Measurements from ENCODE around the gene CCDC148.

The CCDC148 gene

GRCh38 chr2:158214431-158214830, 242.1 kb downstream of the CCDC148 start:
- DNase-seq (no peak), ATAC-seq (replicated peaks) (no peak)
- H3K27me3 Mint-ChIP-seq = peaks cover 0 to 5% of the 10 kb centered on the region in 2 donors
- H3K27ac Mint-ChIP-seq = no peak overlapping the region
- H3K4me3 Mint-ChIP-seq = no peak overlapping the region
- no peaks in the 10 kb centered on the region for H3K4me1 Mint-ChIP-seq (ENCODE audit: low read depth in 2 of 2)
- peaks cover 0 to 1% of the 10 kb centered on the region in 2 donors for H3K9me3 Mint-ChIP-seq
- H3K36me3 Mint-ChIP-seq (ENCODE audit: insufficient read depth) = no peaks in the 10 kb centered on the region

- H3K9me3 Mint-ChIP-seq = peaks cover 0 to 1% of the 10 kb centered on the region in 2 donors
- H3K4me3 Mint-ChIP-seq = no peak overlapping the region
- no peaks in the 10 kb centered on the region for H3K27me3 Mint-ChIP-seq
- DNase-seq = no peak
- no peak overlapping the region for H3K27ac Mint-ChIP-seq
- ATAC-seq (replicated peaks) = no peak
- H3K36me3 Mint-ChIP-seq (ENCODE audit: insufficient read depth) = no peaks in the 10 kb centered on the region
- H3K4me1 Mint-ChIP-seq (ENCODE audit: low read depth in 2 of 2) = no peaks in the 10 kb centered on the region
These were observed 242.8 kb downstream of the CCDC148 start for GRCh38 chr2:158213773-158214172.

GRCh38 chr2:158212301-158212700, 244.3 kb downstream of the CCDC148 start:
- no peak overlapping the region for H3K4me3 Mint-ChIP-seq
- H3K9me3 Mint-ChIP-seq = peaks cover 0 to 1% of the 10 kb centered on the region in 2 donors
- no peaks in the 10 kb centered on the region for H3K27me3 Mint-ChIP-seq
- ATAC-seq (replicated peaks) (no peak), DNase-seq (no peak)
- no peaks in the 10 kb centered on the region for H3K4me1 Mint-ChIP-seq (ENCODE audit: low read depth in 2 of 2)
- no peak overlapping the region for H3K27ac Mint-ChIP-seq
- no peaks in the 10 kb centered on the region for H3K36me3 Mint-ChIP-seq (ENCODE audit: insufficient read depth)

- H3K4me1 Mint-ChIP-seq (ENCODE audit: low read depth in 2 of 2) = no peaks in the 10 kb centered on the region
- ATAC-seq (replicated peaks) (no peak), DNase-seq (no peak)
- peaks cover 0 to 1% of the 10 kb centered on the region in 2 donors for H3K9me3 Mint-ChIP-seq
- H3K27me3 Mint-ChIP-seq = no peaks in the 10 kb centered on the region
- no peak overlapping the region for H3K4me3 Mint-ChIP-seq
- no peak overlapping the region for H3K27ac Mint-ChIP-seq
- H3K36me3 Mint-ChIP-seq (ENCODE audit: insufficient read depth) = no peaks in the 10 kb centered on the region
These were observed 245.1 kb downstream of the CCDC148 start for GRCh38 chr2:158211502-158211901.

GRCh38 chr2:158207354-158207753, 249.2 kb downstream of the CCDC148 start:
- Mint-ChIP-seq H3K27ac (no peak overlapping the region), H3K27me3 (peaks cover 0 to 10% of the 10 kb centered on the region in 2 donors), H3K9me3 (peaks cover 0 to 1% of the 10 kb centered on the region in 2 donors), H3K36me3 (ENCODE audit: insufficient read depth) (peaks cover 2% of the 10 kb centered on the region), H3K4me1 (ENCODE audit: low read depth in 2 of 2) (no peaks in the 10 kb centered on the region), H3K4me3 (no peak overlapping the region)
- DNase-seq = no peak
- ATAC-seq (replicated peaks) = no peak

GRCh38 chr2:158205215-158205614, 251.3 kb downstream of the CCDC148 start:
- Mint-ChIP-seq H3K9me3 (no peaks in the 10 kb centered on the region), H3K27ac (no peak overlapping the region), H3K4me1 (ENCODE audit: low read depth in 2 of 2) (no peaks in the 10 kb centered on the region), H3K27me3 (peaks cover 0 to 10% of the 10 kb centered on the region in 2 donors), H3K36me3 (ENCODE audit: insufficient read depth) (peaks cover 2% of the 10 kb centered on the region), H3K4me3 (no peak overlapping the region)
- no peak for ATAC-seq (replicated peaks)
- no peak for DNase-seq

GRCh38 chr2:158204741-158205165, 251.8 kb downstream of the CCDC148 start:
- H3K36me3 Mint-ChIP-seq (ENCODE audit: insufficient read depth) = peaks cover 2% of the 10 kb centered on the region
- H3K27me3 Mint-ChIP-seq = peaks cover 0 to 10% of the 10 kb centered on the region in 2 donors
- H3K9me3 Mint-ChIP-seq = no peaks in the 10 kb centered on the region
- H3K27ac Mint-ChIP-seq = no peak overlapping the region
- H3K4me3 Mint-ChIP-seq = no peak overlapping the region
- ATAC-seq (replicated peaks) (no peak), DNase-seq (no peak)
- H3K4me1 Mint-ChIP-seq (ENCODE audit: low read depth in 2 of 2) = no peaks in the 10 kb centered on the region

GRCh38 chr2:158202161-158202815, 254.3 kb downstream of the CCDC148 start:
- H3K9me3 Mint-ChIP-seq = no peaks in the 10 kb centered on the region
- H3K36me3 Mint-ChIP-seq (ENCODE audit: insufficient read depth) = peaks cover 2% of the 10 kb centered on the region
- no peaks in the 10 kb centered on the region for H3K4me1 Mint-ChIP-seq (ENCODE audit: low read depth in 2 of 2)
- DNase-seq (no peak), ATAC-seq (replicated peaks) (no peak)
- no peak overlapping the region for H3K27ac Mint-ChIP-seq
- no peak overlapping the region for H3K4me3 Mint-ChIP-seq
- H3K27me3 Mint-ChIP-seq = peaks cover 0 to 10% of the 10 kb centered on the region in 2 donors

GRCh38 chr2:158199928-158200650, 256.5 kb downstream of the CCDC148 start:
- Mint-ChIP-seq H3K36me3 (ENCODE audit: insufficient read depth) (peaks cover 2% of the 10 kb centered on the region), H3K4me1 (ENCODE audit: low read depth in 2 of 2) (no peaks in the 10 kb centered on the region), H3K27me3 (peaks cover 7 to 9% of the 10 kb centered on the region in 2 donors), H3K4me3 (no peak overlapping the region), H3K27ac (no peak overlapping the region), H3K9me3 (no peaks in the 10 kb centered on the region)
- no peak for DNase-seq
- ATAC-seq (replicated peaks) = no peak

GRCh38 chr2:158197940-158198339, 258.6 kb downstream of the CCDC148 start:
- Mint-ChIP-seq H3K4me3 (no peak overlapping the region), H3K27me3 (peaks cover 0 to 7% of the 10 kb centered on the region in 2 donors), H3K4me1 (ENCODE audit: low read depth in 2 of 2) (no peaks in the 10 kb centered on the region), H3K9me3 (no peaks in the 10 kb centered on the region), H3K27ac (no peak overlapping the region), H3K36me3 (ENCODE audit: insufficient read depth) (no peaks in the 10 kb centered on the region)
- DNase-seq (no peak), ATAC-seq (replicated peaks) (no peak)

- H3K36me3 Mint-ChIP-seq (ENCODE audit: insufficient read depth) = no peaks in the 10 kb centered on the region
- H3K4me3 Mint-ChIP-seq = no peak overlapping the region
- ATAC-seq (replicated peaks) = no peak
- no peaks in the 10 kb centered on the region for H3K9me3 Mint-ChIP-seq
- H3K27ac Mint-ChIP-seq = no peak overlapping the region
- H3K27me3 Mint-ChIP-seq = peaks cover 0 to 7% of the 10 kb centered on the region in 2 donors
- peaks cover 1 to 5% of the 10 kb centered on the region in 2 donors for H3K4me1 Mint-ChIP-seq (ENCODE audit: low read depth in 2 of 2)
- DNase-seq = no peak
These were observed 262.3 kb downstream of the CCDC148 start for GRCh38 chr2:158194229-158194628.

- DNase-seq = no peak
- H3K4me3 Mint-ChIP-seq = no peak overlapping the region
- ATAC-seq (replicated peaks) = no peak
- peaks cover 1 to 5% of the 10 kb centered on the region in 2 donors for H3K4me1 Mint-ChIP-seq (ENCODE audit: low read depth in 2 of 2)
- no peak overlapping the region for H3K27ac Mint-ChIP-seq
- H3K36me3 Mint-ChIP-seq (ENCODE audit: insufficient read depth) = no peaks in the 10 kb centered on the region
- H3K9me3 Mint-ChIP-seq = no peaks in the 10 kb centered on the region
- peaks cover 0 to 7% of the 10 kb centered on the region in 2 donors for H3K27me3 Mint-ChIP-seq
These were observed 263.8 kb downstream of the CCDC148 start for GRCh38 chr2:158192515-158193443.

GRCh38 chr2:158191076-158191895, 265.3 kb downstream of the CCDC148 start:
- ATAC-seq (replicated peaks) (no peak), DNase-seq (no peak)
- Mint-ChIP-seq H3K36me3 (ENCODE audit: insufficient read depth) (no peaks in the 10 kb centered on the region), H3K4me3 (no peak overlapping the region), H3K27me3 (peaks cover 0 to under 1% of the 10 kb centered on the region in 2 donors), H3K4me1 (ENCODE audit: low read depth in 2 of 2) (peaks cover 1 to 5% of the 10 kb centered on the region in 2 donors), H3K9me3 (no peaks in the 10 kb centered on the region), H3K27ac (no peak overlapping the region)

Measured in effector memory CD8-positive, alpha-beta T cell (primary cell).